Measurements from ENCODE around the gene LMNTD2.
"Not testable (repeated sequence)": the region's sequence is repeated elsewhere in the genome, so short reads cannot be mapped to it uniquely, and the experiment has no call there.

The LMNTD2 gene

GRCh38 chr11:535210-535518 is 25.4 kb downstream of the LMNTD2 start:
- no peak for DNase-seq (ENCODE audit: low read depth, low spot score)

- no peak for DNase-seq (ENCODE audit: low read depth, low spot score)
Observed at GRCh38 chr11:534396-535209, 25.9 kb downstream of the LMNTD2 start.

GRCh38 chr11:533586-534395 is 26.7 kb downstream of the LMNTD2 start:
- DNase-seq (ENCODE audit: low read depth, low spot score) = no peak

- no peak for DNase-seq (ENCODE audit: low read depth, low spot score)
Observed at GRCh38 chr11:532986-533585, 27.5 kb downstream of the LMNTD2 start.

- DNase-seq (ENCODE audit: low read depth, low spot score) = no peak
Observed at GRCh38 chr11:532527-532985, 28.0 kb downstream of the LMNTD2 start.

- DNase-seq (ENCODE audit: low read depth, low spot score) = no peak
Observed at GRCh38 chr11:531919-532526, 28.5 kb downstream of the LMNTD2 start.

DNA sequence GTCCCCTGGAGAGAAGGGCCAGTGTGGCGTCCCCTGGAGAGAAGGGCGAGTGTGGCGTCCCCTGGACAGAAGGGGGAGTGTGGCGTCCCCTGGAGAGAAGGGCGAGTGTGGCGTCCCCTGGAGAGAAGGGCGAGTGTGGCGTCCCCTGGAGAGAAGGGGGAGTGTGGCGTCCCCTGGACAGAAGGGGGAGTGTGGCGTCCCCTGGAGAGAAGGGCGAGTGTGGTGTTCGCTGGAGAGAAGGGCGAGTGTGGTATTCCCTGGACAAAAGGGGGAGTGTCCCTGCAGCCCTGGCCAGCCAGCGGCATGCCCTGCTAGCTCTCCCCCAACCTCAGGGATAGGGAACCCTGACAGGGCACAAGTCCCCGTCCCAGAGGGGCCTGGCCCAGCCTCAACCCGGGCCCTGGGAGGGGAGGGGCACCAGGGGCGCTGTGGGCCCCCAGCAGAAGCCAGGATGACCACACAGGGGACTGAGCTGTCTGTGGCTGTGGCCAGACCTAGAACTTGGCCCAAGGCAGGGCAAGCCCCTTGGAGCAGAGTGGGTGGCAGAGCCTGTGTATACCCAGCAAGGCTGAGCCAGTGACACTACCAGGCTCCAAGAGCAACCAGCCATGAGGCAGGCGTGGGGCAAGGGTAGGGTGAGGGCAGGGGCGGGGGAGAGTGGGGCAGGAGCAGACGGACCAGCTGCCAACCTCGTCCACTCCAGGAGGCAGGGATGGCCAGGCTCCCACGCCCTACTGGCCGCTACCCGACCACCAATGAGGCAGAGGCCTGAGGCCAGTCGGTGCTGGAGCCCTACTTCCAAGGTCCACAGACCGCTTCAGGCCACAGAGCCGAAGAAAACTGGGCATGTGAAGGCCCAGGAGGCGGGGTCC is 29.3 kb downstream of the LMNTD2 start:
- DNase-seq (ENCODE audit: low read depth, low spot score) = no peak

GRCh38 chr11:529728-530411 is 30.7 kb downstream of the LMNTD2 start:
- DNase-seq (ENCODE audit: low read depth, low spot score) = no peak

DNA sequence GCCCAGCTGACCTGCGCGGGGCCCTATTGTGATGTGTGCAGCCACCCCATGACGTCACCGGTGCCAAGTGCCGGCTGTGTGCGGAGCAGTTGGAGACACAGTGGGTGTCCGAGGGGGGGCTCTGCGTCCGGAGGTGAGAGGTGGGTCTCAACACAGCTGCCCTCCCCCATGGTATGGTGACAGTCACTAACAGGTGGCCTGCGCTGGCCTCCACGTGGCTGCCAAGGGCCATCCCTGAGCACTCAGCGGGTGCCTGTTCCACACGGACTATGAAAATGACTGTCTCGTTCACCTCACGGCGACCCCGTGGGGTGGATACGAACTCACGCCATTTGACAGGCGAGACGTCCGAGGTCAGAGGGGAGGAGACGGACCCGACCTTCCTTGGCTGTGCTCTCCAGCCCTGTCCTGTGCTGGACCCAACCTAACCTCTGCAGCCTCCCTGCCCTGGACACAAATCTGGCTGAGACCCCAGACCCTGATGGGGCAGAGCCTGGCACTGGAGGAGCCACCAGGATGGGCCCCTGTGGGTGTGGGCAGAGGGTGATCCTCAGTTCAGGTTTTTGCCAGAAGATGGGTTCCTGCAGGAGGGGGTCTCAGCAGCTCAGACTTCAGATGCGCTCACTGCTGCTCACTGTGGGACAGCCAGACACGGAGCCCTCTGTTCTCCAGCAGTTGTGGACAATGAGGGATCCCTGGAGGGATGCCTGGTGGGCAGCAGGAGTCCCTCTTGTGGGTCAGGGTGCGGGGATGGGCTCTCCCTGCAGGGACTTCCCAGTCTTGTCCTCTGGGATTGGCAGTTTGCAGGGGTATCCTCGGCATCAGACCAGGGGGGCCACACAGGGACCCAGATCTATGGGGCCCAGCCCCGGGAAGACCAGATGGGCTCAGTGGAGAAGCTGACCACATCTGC is 31.5 kb downstream of the LMNTD2 start:
- no peak for DNase-seq (ENCODE audit: low read depth, low spot score)

DNA sequence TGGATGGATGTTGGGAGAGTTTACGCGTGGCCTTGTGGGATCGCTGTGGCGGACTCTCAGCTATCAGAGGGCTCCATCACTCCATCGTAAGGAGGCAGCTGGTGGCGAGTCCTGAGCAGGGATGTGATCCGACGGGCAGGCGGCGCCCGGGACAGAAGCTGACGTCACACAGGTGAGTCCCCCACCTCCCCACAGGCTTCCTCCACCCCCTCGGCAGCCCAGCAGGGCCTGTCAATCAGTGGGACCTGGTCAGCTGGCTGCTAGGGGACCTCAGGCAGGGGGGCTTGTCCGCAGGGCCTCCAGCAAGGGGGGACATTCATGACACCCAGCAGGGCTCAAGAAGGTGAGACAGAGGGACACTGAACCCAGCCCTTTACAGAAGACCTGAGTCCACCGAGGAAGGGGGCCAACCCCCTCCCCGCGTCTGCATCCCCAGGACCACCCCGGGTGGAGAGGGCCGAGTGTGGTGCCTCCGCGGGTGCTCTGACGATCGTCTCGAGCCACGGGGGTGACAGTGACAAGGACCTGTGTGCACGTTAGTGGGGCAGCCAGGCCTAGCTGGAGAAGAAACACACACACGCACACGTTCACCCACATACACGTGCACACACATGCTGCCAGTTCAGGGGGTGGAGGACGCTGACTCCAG is 32.2 kb downstream of the LMNTD2 start:
- no peak for DNase-seq (ENCODE audit: low read depth, low spot score)

- DNase-seq (ENCODE audit: low read depth, low spot score) = no peak
Observed at GRCh38 chr11:526192-526591, 34.3 kb downstream of the LMNTD2 start.

DNA sequence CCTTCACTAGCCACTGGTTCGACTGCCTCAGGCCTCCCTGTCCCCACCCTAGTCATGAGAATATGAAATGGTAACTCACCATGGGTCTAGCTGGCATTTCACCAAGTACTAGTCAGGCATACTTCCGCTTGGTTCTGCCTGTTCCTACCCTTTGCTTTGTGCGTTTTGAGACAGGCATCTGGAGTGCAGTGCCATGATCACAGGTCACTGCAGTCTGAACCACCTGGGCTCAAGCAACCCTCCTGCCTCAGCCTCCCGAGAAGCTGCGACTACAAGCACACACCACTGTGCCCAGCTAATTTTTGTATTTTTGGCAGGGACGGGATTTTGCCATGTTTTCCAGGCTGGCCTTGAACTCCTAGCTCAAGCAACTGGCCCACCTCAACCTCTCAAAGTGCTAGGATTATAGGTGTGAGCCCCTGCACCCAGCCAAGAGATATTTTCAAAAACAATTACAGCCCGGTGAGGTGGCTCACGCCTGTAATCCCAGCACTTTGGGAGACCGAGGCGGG is 39.3 kb downstream of the LMNTD2 start:
- DNase-seq (ENCODE audit: low read depth, low spot score) = no peak

DNA sequence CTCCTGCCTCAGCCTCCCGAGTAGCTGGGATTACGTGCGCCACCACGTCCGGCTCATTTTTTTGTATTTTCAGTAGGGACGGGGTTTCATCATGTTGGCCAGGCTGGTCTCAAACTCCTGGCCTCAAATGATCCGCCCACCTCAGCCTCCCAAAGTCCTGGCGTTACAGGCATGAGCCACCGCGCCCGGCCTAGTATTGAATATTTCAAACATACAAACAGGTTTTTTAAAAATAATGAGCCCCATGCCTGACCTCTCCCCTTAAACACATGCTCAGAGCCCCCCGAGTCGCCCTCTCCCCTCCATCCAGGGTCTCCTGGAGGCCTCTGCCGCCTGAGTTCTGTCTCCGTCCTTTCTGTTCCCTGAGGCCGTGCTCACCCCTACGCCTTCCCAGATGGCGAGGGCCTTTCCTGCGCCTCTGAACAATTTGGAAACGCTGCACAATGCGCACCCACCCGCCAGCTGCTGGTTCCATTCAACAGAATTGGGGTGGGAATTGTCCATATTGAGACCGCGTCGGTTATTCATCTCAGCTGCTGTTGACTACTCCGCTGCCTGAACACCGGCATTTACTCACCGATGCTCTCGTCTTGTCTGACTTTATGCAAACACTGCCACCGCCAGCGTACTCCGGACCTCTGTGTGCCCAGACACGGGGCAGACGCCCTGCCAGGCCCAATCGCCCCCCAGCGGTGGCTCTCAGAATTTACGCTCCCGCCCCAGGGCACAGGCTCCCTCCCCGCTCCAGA is 39.9 kb downstream of the LMNTD2 start:
- no peak for DNase-seq (ENCODE audit: low read depth, low spot score)

GRCh38 chr11:518463-519202 is 41.9 kb downstream of the LMNTD2 start:
- DNase-seq (ENCODE audit: low read depth, low spot score) = peak; percentile 66

DNA sequence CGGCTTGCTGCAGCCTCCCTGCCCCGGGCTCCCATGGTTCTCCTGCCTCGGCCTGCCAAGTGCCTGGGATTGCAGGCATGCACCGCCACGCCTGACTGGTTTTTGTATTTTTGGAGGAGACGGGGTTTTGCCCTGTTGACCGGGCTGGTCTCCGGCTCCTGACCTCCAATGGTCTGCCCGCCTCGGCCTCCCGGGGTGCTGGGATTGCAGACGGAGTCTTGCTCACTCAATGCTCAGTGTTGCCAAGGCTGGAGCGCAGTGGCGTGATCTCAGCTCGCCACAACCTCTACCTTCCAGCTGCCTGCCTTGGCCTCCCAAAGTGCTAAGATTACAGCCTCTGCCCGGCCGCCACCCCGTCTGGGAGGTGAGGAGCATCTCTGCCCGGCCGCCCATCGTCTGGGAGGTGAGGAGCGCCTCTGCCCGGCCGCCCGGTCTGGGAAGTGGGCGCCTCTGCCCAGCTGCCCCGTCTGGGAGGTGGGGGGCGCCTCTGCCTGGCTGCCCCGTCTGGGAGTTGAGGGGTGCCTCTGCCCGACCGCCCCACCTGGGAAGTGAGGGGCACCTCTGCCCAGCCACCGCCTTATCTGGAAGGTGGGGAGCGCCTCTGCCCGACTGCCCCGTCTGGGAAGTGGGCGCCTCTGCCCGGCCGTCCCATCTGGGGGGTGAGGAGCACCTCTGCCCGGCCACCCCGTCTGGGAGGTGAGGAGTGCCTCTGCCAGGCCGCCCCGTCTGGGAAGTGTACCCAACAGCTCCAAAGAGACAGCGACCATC is 43.4 kb downstream of the LMNTD2 start:
- not testable (repeated sequence) for DNase-seq (ENCODE audit: low read depth, low spot score)

DNA sequence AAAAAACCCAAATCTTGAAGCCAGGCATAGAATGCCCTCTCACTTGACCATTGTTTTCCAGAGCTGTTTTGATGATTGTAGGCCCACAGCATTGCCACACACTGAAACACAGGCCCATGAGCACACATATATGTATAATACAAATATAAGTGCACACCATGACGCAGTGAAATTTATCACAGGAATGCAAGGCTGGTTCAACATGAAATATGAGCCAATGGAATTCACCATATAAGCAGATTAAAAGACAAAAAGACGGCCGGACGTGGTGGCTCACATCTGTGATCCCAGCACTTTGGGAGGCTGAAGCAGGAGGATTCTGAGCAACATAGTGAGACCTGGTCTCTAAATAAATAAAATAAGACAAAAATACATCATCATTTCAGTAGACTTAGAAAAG is 44.1 kb downstream of the LMNTD2 start:
- DNase-seq (ENCODE audit: low read depth, low spot score) = no peak

DNA sequence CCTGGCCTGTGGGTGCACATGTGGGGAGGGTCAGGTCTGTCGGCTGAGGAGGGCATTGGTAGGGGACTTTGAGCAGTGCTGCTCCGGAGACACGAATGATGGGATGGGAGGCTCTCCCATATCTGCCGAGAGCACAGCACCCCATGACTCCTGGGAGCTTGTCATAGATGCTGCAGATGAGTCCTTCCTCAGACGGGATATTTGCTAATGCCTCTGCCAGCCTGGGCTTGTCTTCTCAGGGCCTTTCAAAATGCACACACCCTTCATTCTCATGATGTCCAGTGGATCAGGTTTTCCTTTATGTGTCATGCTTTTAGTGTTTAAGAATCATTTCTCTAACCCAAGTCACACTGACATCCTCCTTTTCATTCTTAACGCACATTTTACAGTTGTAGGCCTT is 45.4 kb downstream of the LMNTD2 start:
- no peak for DNase-seq (ENCODE audit: low read depth, low spot score)
